Breast epithelium (tissue), 4 donors: ENCODE data around the gene OTOA. TPM values are rescaled to one million over a fixed set of nuclear protein-coding genes. Genes with fewer than 3 reads are reported as not detected.
A peak's percentile ranks its signal among the peaks of the same experiment; 100 is the strongest.

Experiments used
- DNase-seq, 2 donors: peaks; one replicate each; pipeline ENCODE4 v3.0.0-alpha.2; 2019; ENCODE audit warnings: low spot score in 2 of 2
- H3K27ac ChIP-seq, 2 donors: fragments of 200-600 bp; sonication (generic) in 1 of 2; one replicate each; pipeline ENCODE4 v1.5.1; 2016 to 2019; ENCODE audit warnings: mild to moderate bottlenecking in 1 of 2
- H3K27me3 ChIP-seq, 2 donors: fragments of 200-600 bp; sonication (generic) in 1 of 2; one replicate each; pipeline versions ENCODE4 v1.5.1 to v1.6.0; 2017 to 2019; ENCODE audit warnings: control low read depth in 1 of 2, mild to moderate bottlenecking in 1 of 2
- H3K36me3 ChIP-seq: fragments of 200-600 bp; one replicate; pipeline ENCODE4 v1.5.1; 2019
- H3K4me1 ChIP-seq, 2 donors: fragments of 200-600 bp; sonication (generic); one replicate each; pipeline ENCODE4 v1.5.1; 2016 to 2019; ENCODE audit warnings: control low read depth in 1 of 2
- H3K4me3 ChIP-seq, 3 donors: fragments of 200-600 bp; sonication (generic); 1 replicate in 2 of 3; 2 replicates in 1 of 3; pipeline ENCODE4 v1.5.1; 2016 to 2019; ENCODE audit warnings: mild to moderate bottlenecking in 3 of 3, moderate library complexity in 2 of 3
- H3K9me3 ChIP-seq, 2 donors: fragments of 200-600 bp; sonication (generic) in 1 of 2; one replicate each; pipeline ENCODE4 v1.5.1; 2016 to 2019; ENCODE audit warnings: control low read depth in 1 of 2
- CTCF ChIP-seq, 3 donors: fragments of 450-650 bp; IDR thresholded peaks; one replicate each; pipeline ENCODE4 v1.5.1; 2016 to 2017; ENCODE audit warnings: antibody characterized with exemption in 3 of 3, mild to moderate bottlenecking in 3 of 3, moderate library complexity in 3 of 3
- POLR2A ChIP-seq: fragments of 450-650 bp; IDR thresholded peaks from one replicate; pipeline ENCODE4 v1.6.1; 2016; ENCODE audit warnings: antibody characterized with exemption, mild to moderate bottlenecking, moderate library complexity
- POLR2AphosphoS5 ChIP-seq, 3 donors: sonication (generic); formaldehyde crosslinking; IDR thresholded peaks; one replicate each; pipeline ENCODE4 v1.6.1; 2017; ENCODE audit warnings: antibody characterized with exemption in 3 of 3
- intact Hi-C: fragments of 100-400 bp; cut with DNase I; formaldehyde crosslinking; loops from one replicate; pipeline ENCODE4 v1.15.1; 2023; ENCODE audit warnings: low total_unique reads
- total RNA-seq, 3 donors: library from RNA; depleted of rRNA; stranded (reverse); fragments of >200 nt; gene quantifications; one replicate each; pipeline ENCODE4 v1.1.0, GENCODE V29; 2016

Gene OTOA
- total RNA-seq, 3 donors from 2014 or later: 0.96 to 1.5 TPM; not detected in 1

DNA sequence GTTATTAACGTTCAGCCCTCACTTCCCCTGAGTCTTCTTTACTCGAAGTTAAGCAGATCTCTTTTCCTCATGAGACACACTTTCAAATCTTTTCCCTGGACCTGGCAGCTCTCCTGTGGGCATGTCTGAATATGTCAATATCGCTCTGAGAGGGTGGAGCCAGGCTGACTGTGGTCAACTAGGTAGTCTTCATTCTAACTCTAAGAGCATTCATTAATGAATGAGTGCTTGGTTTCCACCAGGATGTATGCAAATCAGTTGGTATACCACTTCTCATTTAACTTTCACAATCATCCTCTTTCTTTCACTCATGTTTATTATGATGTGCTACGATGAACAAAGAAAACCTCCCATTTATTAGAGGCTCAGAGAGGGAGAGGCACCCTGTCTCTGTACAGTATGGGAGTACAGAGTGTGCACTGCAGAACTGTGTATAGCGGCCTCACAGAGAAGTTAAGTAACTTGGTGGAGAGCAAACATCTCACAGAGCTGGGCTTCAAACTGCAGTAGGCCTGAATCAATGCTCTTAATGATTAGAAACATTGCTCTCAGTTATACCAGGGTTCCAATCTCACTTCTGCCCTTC, 39.9 kb downstream of the OTOA start:
- Histone ChIP-seq H3K4me3 (no peak overlapping the region), H3K27me3 (no peaks in the 10 kb centered on the region), H3K27ac (no peak overlapping the region), H3K36me3 (no peaks in the 10 kb centered on the region), H3K4me1 (no peaks in the 10 kb centered on the region), H3K9me3 (no peaks in the 10 kb centered on the region)
- DNase-seq: no peak
- intact Hi-C loops: no loop called here
- TF ChIP-seq CTCF (IDR thresholded peaks at IDR 0.05) (no peak), POLR2AphosphoS5 (IDR thresholded peaks at IDR 0.05) (no peak), POLR2A (no peak)

- Histone ChIP-seq H3K4me3 (no peak overlapping the region), H3K4me1 (no peaks in the 10 kb centered on the region), H3K36me3 (no peaks in the 10 kb centered on the region), H3K9me3 (no peaks in the 10 kb centered on the region), H3K27me3 (no peaks in the 10 kb centered on the region), H3K27ac (no peak overlapping the region)
- TF ChIP-seq CTCF (IDR thresholded peaks at IDR 0.05) (no peak), POLR2AphosphoS5 (IDR thresholded peaks at IDR 0.05) (no peak), POLR2A (no peak)
- DNase-seq: no peak
- intact Hi-C loops: no loop called here
Observed at GRCh38 chr16:21704266-21704665, 40.5 kb downstream of the OTOA start.

DNA sequence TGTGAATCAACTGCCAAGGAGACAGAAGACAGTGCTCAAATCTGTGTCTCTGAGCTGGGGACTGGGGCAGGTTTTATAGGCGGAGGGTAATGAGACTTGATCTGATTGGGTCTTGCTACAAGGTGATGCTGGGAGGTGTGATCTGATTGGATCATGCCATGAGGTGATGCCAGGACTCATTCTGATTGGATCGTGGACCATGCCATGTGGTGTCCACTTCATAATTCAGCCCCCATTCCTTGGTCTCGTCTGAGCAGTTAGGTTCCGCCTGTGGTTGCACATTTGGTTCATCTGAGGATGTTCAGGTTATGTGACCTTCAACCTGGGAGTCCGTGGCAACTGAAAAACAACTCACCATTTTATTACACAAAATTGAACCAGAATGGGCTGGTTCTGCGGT, 41.0 kb downstream of the OTOA start:
- intact Hi-C loops: no loop called here

DNA sequence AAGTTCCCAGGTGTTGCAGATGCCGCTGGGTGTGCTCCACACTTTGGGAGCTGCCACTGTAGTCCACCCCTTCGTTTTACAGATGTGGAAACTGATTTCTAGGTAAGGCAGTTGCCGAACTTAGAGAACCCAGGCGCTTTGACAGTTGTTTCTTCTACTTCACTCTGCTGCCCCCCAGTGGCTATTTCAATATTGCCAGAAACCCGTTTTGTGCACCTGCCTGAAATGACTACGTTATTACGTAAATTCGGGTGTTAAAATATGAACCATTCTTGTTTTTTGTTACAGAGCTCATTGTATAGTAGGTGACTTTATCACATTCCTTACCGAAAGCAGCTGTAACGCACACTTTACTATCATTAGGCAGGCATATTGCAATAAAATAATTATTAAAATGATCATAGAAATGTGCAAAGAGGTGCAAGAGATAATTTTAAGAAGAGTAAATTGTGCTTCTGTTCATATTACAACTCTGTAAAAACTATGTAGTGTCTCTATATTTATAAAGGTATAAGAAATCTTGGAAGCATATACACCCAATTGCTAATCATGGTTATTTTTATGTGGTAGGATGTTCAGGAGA, 44.9 kb downstream of the OTOA start:
- Histone ChIP-seq H3K27me3 (no peaks in the 10 kb centered on the region), H3K27ac (no peak overlapping the region), H3K4me3 (no peak overlapping the region), H3K36me3 (no peaks in the 10 kb centered on the region), H3K4me1 (no peaks in the 10 kb centered on the region), H3K9me3 (no peaks in the 10 kb centered on the region)
- intact Hi-C loops: no loop called here
- DNase-seq: peak; percentile 58 to 68
- peak; percentile 33 to 76 (median 61) for TF ChIP-seq CTCF (IDR thresholded peaks at IDR 0.05)
- no peak for TF ChIP-seq POLR2AphosphoS5 (IDR thresholded peaks at IDR 0.05)

More for the DNA sequence above, 41.0 kb downstream of the OTOA start:
- Histone ChIP-seq H3K27ac (no peak overlapping the region), H3K4me1 (no peaks in the 10 kb centered on the region), H3K9me3 (no peaks in the 10 kb centered on the region), H3K27me3 (no peaks in the 10 kb centered on the region), H3K36me3 (no peaks in the 10 kb centered on the region), H3K4me3 (no peak overlapping the region)
- no peak for DNase-seq
- TF ChIP-seq POLR2A (no peak), POLR2AphosphoS5 (IDR thresholded peaks at IDR 0.05) (no peak), CTCF (IDR thresholded peaks at IDR 0.05) (no peak)

DNA sequence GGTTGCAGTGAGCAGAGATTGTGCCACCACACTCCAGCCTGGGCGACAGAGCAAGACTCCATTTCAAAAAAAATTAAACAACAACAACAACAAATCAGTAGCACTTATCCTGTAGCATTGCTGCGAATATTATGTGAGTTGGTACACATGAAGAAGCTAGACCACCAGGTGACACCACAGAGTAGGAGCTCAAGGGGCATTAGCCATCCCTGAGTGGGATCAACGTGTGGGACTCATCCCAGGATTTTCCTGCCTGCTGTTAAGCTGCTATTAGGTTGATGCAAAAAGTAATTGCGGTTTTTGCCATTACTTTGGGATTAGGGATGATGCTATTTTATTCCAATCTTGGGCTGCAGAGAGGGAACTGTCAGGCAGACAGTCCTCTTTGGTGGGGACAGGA, 47.2 kb downstream of the OTOA start:
- no peak for DNase-seq
- Histone ChIP-seq H3K4me1 (no peaks in the 10 kb centered on the region), H3K9me3 (no peaks in the 10 kb centered on the region), H3K4me3 (no peak overlapping the region), H3K27ac (no peak overlapping the region), H3K36me3 (no peaks in the 10 kb centered on the region), H3K27me3 (no peaks in the 10 kb centered on the region)
- intact Hi-C loops: no loop called here
- TF ChIP-seq CTCF (IDR thresholded peaks at IDR 0.05) (no peak), POLR2AphosphoS5 (IDR thresholded peaks at IDR 0.05) (no peak)
